ENCODE measurements around the gene ZNF799. TPM values are rescaled to one million over a fixed set of nuclear protein-coding genes. Genes with fewer than 3 reads are reported as not detected.

The ZNF799 gene
- total RNA-seq, 2 donors from 2014 or later: 1.5 to 1.7 TPM

Other genes starting within 250 kb of the ZNF799 start
- 1 to 10 TPM in 1 of 2 donors, under 1 TPM in 1; 0.75 to 1.4 TPM for gene ZNF625, start 244.5 kb downstream of the ZNF799 start, total RNA-seq
- gene ZNF136, start 238.2 kb downstream of the ZNF799 start, total RNA-seq: 10 to 100 TPM; 26.9 to 32.0 TPM
- 10 to 100 TPM; 20.7 to 35.5 TPM for gene ZNF44, start 106.4 kb downstream of the ZNF799 start, total RNA-seq
- 1 to 10 TPM; 1.1 to 2.3 TPM for gene ZNF563, start 67.6 kb downstream of the ZNF799 start, total RNA-seq
- gene ZNF442, start 35.6 kb downstream of the ZNF799 start, total RNA-seq: under 1 TPM; 0.29 to 0.97 TPM
- gene ZNF443, start 39.8 kb upstream of the ZNF799 start, total RNA-seq: 1 to 10 TPM; 2.3 to 2.6 TPM
- gene ZNF709, start 83.5 kb upstream of the ZNF799 start, total RNA-seq: 1 to 10 TPM; 1.5 to 1.6 TPM
- 10 to 100 TPM; 12.0 to 14.5 TPM for gene ZNF564, start 150.2 kb upstream of the ZNF799 start, total RNA-seq
- 1 to 10 TPM; 6.8 to 7.0 TPM for gene ZNF490, start 209.5 kb upstream of the ZNF799 start, total RNA-seq
- gene ZNF791, start 209.6 kb upstream of the ZNF799 start, total RNA-seq: 10 to 100 TPM; 46.2 to 47.0 TPM

All from T-helper 17 cell (primary cell).